GM19372 (cell line): ENCODE data around the gene STK40.

Experiments used
- ATAC-seq: cut with Tn5 transposase; IDR thresholded peaks from one replicate; pipeline ENCODE4 v1.9.1; 2021; ENCODE audit warnings: mild to moderate bottlenecking, low read depth, moderate library complexity; ENCODE audit not compliant: unreplicated experiment

Gene STK40

DNA sequence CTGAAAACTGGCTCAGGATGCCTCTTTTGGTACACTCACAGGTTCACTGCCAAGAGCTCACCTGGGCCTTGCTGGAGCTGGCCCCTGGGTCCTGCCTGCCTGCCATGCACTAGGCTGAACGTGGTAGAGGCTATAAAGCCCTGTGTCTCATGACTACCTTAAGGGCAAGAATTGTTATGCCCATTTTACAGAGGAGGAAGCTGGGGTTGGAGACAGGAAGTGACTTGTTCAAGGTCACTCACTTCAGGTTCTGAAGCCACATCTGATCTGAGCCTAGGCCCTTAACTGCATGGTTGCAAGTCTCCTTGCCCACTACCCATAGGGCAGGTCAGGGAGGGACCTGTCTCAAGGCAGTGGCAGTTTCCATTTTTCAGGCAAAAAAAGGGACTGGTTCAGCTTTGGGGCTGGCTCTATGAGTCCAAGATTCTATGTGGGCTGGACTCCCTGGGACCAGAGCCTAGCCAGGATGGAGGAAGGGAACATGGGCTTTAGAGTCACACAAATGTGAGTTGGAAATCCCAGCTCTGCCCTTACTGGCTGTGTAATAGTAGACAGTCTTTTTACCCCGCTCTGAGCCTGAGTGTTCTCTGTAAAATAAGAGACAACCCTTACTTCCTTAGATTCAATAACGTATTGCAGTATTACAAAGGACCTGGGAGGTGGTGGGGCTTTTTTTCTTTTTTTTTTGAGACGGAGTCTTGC lies 7.8 kb downstream of the STK40 start:
- ATAC-seq, result no peak

DNA sequence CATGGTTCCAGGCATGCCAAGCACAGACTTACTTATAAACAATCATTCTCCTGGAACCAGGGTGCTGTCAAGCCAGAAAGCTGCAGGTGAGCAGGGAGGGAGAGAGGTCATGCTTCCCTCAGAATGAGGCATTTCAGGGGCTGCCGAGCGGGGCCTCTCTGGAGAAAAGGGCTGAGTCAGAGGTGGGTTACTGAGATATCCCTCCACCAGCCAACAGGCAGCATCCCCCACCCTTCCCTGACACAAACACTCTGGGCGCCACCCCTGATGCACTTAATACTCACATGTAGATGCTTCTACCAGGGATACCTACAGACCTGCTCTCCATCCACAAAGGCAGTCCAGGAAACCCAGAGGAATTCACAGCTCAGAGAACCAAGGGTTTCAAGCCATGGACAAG lies 13.1 kb downstream of the STK40 start:
- ATAC-seq, result no peak

DNA sequence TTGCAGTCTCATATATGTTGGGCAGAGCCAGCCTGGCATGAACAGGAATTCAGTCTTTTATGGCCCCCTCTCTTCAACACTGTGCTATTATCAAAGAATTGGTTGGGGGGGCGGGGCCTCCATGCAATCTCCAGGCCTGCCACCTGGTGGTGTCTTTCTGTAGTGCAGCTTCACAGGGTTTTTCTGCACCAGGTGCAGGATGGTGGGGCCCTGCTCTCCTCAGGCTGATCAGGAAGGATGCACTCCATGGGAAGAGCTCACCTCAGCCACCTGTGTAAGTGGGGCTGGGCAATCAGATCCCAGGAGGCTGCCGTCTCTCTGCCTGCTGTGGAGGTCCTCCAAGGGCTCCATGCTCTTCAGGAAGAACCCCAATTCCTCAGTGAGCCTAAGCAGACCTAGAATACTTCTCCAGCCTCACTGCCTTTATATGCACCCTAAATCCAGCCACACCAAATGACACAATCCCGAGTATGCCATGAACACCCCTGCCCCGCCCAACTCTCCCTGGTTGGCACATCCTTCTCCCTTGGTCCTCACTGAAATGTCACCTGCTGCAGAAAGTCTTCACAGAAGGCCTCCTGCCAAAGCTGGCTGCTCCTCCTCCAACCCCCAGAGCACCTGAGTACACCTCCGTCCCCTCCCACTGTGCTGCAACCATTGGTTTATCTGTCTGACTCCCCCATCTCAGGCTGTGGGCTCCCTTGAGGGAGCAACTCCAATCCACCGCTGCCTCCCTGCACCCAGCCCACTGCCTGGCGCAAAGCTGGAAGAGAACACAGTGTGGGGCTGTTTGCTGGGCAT lies 16.5 kb downstream of the STK40 start:
- no peak for ATAC-seq

DNA sequence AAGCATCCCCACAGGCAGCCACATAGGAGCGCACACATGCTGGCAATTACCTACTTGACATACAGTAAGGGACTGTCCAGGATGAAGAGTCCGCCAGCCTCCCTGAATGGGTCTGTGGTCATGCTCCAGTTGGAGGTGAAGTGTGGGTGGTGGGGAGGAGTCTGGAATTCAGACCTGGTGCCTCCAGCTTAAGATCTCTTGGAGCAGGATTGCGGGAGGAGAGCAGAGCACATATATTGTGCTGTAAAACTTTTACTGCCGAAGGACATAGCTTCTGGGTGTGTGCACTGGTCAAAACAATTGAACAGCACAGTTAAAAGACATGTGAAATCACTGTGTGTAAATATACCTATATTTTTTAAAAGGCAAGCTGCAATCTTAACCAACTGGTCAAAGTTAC lies 17.9 kb downstream of the STK40 start:
- no peak for ATAC-seq

DNA sequence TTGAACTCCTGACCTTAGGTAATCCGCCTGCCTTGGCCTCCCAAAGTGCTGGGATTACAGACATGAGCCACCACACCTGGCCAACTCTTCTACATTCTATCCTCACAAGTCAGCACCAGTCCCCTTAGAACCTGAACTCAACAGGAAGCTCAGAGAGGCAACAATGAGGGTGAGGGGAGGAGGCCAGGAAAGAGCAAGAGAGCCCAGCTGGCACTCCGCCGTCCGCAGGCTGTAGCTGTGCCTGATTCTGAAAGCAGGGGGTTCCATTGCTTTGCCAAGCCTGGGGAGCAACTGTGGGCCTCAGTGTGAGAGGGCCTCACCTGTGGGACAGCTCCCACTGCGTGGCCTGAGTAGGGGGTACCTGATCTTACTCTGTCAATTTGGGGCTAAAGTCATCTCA lies 18.7 kb downstream of the STK40 start:
- no peak for ATAC-seq

DNA sequence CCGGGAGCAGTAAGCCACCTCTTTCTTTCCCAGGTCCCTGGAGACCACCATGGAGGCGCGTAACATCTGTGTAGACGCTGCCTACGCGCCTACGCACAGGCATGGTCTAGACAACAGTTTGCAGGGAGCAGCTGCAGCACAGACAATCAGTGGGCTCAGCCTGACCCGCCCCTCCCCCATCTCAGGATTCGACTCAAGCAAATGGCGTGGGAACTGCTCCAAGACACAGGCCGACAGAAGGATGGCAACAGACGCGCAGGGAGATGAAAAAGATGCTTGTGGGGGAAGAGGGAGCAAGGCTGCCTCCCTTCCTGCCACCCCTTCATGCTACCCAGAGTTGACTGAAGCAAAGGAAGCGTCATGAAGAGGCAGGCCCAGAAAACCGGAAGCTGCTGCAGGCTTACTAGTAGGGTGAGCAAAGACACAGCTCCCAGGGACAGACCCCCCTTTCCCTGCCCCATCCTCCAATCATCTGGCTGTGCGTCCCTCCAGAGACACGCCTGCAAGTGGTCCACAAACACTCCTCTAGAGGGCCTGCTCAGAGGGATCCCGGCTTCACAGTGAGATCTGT lies 19.5 kb downstream of the STK40 start:
- ATAC-seq, result no peak

DNA sequence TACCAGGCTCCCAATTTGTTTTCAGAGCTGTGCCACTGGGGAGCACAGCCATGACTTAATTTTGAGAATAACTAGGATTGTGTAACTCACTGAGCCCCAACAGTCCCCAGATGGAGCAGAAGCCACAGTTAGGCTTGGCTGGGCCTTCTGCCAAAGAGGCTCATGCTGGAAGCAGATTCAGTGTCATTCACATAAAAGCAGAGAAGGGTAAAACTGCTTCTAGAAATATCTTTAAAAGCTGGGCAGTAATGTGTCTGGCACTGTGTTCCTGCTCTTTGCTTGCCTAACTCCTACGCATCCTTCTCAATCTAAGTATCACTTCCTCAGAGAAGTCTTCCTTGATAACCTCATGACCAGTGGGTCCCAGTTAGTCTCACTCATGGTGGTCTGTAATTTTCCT lies 20.3 kb downstream of the STK40 start:
- ATAC-seq, result no peak

DNA sequence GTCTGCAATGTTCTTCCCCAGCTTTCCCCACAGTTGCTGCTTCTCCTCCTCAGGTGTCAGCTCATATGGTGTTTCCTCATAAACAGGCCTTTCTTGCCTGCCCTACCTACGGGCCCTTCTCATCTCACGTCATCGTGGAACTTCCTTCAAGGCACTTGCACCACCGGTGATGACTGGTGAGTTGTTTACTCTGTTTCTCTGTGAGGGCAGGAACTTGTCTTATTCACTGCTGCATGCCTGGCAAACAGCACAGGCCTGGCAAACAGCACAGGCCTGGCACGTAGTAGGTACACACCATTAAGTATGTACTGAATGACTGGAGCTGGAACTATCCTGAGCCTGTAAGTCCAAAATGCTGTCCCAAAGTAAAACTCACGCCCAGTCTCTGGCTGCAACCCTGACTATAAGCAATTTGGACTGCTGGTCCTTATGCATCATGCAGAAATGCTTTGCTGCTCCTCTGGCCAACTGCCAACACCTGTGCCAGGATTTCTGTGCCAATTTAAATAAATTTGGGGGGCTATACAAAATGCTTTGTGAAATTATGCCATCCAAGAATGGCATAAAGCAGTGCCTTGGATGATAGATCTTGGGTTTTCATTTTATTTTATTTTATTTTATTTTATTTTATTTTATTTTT lies 25.7 kb downstream of the STK40 start:
- no peak for ATAC-seq

DNA sequence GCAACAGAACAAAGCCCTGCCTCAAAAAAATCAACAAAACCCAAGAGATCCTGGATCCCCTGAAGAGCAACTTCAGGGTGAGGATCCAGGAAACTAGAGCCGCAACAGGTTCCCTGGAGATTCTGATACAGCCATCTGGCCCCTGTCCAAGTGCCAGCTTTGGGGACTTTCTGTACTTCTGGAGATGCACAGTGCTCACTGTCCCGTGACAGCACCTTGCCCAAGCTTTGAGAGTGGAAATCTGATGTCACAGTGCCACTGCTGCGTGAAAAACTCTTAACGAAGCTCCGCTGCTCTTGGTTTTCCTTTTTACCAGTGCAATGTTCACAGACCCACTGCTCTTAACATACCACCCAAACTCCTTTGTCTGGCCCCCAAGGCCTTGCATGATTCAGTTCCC lies 26.3 kb downstream of the STK40 start:
- ATAC-seq, result no peak

DNA sequence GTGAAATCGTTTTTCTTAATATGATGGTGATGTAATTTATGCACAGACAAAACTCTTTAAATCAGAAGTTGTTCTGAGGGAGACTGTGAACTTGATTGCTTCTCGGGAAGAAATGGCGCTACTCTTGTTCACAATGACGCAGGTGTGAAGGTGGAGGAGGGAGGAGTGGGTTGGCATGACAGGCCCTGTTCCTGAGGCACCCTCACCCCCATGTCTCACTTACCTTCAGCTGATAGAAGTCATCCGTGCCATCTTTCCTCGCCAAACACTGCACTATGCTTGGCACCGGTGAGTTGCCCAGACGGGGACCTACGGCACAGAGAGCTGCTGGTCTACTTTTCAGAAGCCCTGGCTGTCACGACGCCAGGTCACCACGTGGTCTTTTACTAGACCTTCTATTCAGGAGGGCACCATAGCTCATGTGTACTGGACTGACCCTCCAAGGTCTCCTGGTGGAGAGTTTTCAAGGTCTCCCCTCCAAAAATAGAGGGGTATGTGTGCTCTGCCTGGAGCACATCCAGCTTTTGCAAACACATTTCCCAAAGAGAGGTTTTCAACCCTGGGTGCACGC lies 27.1 kb downstream of the STK40 start:
- no peak for ATAC-seq

DNA sequence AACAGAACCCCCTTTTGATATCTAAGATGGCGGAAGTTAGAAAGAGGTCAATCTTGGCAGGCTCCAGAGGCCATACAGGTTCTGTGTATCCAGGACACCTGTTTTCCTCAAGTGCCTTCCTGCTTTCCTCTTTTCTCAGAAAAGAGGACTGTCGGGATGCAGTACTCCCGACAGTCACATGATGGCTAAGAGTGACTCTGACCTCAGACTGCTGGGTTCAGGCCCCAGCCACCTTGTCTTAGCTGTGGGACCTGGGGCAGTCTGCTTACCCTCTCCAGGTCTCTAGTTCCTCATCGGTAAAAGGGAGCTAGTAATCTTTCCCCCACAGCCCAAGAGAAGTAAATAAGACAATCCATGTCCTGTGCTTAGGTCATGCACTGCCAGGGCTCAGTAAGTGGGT lies 29.9 kb downstream of the STK40 start:
- ATAC-seq, result no peak

DNA sequence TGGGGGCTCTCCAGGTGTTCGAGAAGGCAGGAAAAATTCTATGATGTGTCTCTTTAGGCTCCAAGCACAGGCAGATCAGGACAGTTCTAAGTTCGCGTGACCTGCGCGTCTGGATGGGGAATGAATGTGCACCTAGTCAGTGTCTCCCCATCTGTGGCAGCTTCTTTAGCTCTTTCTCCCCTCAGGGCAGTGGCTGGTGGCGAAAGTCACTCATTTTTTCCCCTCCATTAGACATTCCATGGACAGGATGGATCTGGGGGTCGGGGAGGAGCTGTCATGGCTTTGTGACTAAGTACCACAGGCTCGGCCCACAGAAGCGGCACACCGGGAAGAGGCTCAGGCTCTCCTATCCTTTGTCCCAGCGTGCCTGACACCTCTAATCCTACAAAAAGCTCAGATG lies 31.2 kb downstream of the STK40 start:
- no peak for ATAC-seq

DNA sequence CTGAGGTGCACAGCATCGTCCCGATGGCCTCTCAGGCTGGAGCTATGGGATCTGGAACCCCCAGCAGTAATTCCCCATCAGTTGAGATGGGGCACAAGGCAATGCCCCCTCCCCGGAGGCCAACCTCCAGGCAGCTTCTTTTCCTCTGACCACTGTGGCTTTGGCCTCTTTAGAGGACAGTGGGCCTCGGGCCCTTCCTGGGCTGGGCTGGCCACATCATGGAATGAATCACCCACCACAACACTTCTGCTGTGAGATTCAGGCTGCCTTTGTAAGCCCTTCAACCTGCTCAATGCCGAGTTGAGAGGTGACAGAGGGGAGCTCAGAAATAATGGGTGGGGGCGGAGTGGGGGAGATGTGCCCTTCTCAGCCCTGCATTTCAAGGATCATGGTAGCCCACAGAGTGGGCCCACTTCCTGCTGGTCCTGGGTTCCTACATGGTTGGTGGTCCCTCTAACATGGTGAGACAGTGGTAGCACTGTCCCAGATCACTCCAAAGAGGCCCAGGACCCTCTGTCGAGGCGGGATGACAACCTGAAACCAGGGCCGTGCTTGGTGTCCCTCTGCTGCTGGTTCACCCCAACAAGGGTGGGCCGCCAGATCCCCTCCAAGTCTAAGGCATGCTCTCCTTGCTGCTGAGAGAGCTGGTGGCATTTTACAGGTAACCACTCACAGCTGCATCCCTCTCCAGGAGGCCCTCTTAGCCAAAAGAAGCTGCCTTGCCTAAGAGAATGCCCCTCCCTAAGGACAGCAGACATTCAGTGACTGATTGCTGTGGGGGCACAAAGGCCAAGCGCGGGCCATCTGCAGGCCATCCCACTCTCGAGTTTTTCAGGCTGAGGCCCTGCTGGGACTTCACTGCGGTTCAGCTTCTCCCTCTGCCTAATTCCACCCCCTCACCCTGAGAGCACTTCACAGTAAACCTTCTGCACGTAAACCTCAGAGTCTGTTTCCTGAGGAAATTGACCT lies 32.5 kb downstream of the STK40 start:
- no peak for ATAC-seq

DNA sequence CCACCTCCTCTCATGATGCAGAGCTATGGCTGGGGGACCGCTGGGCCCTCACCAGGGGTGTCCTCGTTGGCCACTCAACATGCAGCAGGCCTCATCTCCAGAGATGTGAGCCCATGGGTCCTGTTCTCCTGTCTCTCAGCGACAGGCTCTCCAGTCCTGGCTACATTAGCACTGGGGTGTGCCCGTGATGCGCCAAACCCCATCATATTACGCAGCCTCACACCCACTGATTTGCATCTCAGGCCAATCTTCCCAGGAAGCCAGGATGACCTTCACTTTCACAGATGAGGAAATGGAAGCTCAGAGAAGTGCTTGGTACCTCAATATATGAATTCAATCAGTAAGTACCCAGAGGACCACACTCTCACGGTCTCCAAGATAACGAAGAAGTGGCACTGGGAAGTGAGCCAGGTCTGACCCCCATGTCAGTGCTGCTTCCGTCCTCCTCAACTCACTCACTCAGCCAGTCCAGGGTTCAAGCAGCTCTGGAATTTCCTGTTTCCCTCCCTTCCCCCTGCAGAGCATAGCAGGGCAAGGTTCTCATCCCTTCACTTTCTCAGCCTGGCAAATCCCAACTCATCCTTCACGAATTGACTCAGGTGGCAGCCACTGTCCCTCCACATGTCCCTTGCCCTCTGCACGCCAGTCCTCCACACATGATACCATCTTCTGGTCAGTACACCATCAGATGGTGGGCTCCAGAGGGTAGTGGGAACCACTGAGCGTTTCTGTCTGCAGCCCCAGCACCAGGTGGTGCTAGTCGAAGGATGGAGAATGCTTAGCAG lies 33.4 kb downstream of the STK40 start:
- no peak for ATAC-seq

DNA sequence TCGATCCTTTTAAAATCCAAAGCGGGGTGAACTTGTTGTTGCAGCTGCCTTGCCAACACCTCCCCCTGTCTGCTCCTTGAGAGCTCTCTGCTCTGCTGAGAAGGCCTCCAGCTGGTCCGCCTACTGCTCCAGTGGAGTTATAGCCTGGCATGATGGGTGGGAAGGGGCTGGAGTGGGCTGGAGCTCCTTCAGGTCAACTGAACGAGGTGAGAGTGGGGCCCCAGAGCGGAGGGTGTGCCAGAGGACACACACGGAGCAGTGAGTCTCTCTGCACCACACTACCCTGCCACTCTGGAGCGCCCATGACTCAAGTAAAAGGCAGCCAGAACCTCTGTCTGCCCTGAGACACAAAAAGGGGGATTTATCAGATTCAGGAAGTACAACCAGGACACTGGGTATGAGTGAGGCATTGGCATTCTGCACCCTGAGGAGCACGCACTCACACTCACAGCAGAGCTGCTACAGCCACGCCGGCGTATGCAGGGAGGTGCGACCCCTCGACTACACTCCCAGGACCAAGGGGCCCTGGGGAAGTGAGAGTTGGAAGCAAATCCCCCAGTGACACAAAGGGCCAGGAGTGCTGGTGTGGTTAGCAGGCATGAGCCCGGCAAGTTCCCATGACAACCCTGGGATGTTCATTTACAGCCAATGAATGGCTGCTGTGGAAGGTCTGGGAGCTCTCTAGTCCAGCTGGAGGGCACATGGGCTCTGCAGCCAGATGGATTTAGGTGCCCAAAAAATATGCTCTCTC lies 34.3 kb downstream of the STK40 start:
- ATAC-seq, result no peak

DNA sequence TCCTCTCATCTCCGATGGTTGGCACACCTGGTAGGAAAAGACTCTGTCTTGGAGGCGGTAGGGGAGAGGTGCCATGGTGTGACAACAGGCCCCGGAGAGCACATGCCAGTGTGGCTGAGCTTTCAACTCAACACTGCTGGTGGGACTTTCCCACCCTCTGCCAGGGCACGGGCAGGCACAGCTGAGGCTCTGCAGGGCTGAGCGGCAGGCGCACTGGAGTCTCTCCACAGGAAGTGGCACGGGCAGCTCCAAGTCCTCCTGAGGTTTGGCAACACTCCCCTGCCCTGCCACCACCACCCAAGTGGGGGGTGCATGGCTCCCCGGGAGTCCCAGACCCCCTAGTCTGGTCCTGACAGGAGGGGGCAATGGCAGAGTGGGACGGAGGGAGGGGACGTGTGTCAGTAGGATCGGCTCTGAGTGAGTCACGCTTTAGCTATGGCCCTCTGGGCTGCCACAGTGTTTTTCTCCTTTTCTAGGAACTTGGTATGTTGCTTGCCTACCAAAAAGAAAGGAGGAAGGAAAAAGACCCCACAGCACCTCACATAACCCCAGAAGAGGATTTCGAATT lies 35.0 kb downstream of the STK40 start:
- ATAC-seq, result no peak

DNA sequence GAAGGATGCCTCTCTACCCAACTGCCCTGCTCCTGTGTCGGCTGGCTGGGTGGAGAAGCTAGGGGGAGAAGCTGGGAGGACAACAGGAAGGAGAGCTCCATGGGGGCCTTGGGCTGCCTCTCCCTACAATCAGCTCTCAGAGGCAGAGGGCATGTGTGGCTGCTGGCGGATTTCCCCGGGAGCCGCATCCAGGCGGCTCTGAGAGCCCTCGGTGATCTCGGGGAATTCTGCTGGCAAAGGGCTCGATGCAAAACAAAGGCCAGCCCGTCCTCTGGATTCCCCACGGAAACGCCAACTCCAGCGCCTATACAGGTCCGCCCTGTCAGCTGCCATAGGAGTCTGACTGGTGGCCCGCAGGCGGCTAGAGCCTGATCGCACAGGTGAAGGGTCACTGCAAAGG lies 35.9 kb downstream of the STK40 start:
- no peak for ATAC-seq

DNA sequence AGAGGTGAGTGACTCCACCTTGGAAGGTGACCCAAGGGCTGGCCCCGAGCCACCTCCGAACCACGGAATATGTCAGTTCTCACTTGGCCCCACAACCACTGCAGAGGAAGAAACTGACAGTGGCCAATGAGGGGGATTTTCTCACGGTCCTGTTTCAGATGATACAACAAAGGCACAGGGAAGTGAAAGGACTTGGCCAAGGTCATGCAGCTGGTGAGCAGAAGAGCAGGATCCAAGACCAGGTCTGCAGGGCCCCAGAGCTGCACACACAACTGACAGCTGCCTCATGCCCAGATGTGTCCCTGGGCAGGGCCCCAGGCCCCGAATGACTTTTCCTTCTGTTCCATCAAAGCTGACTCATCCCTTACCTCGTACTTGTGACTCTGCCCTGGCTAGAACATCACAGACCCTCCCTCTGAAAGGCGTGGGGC lies 36.5 kb downstream of the STK40 start:
- ATAC-seq, result peak; percentile 68
